Measurements from ENCODE around the gene KLHL11.

- TF ChIP-seq EZH2 (IDR thresholded peaks at IDR 0.05; ENCODE audit: low read length) = no peak
- TF ChIP-seq, protein P1, sequence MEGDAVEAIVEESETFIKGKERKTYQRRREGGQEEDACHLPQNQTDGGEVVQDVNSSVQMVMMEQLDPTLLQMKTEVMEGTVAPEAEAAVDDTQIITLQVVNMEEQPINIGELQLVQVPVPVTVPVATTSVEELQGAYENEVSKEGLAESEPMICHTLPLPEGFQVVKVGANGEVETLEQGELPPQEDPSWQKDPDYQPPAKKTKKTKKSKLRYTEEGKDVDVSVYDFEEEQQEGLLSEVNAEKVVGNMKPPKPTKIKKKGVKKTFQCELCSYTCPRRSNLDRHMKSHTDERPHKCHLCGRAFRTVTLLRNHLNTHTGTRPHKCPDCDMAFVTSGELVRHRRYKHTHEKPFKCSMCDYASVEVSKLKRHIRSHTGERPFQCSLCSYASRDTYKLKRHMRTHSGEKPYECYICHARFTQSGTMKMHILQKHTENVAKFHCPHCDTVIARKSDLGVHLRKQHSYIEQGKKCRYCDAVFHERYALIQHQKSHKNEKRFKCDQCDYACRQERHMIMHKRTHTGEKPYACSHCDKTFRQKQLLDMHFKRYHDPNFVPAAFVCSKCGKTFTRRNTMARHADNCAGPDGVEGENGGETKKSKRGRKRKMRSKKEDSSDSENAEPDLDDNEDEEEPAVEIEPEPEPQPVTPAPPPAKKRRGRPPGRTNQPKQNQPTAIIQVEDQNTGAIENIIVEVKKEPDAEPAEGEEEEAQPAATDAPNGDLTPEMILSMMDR (optimal IDR thresholded peaks at IDR 0.05 in 1 of 3, IDR thresholded peaks at IDR 0.05 in 1 of 3, conservative IDR thresholded peaks at IDR 0.05 in 1 of 3; ENCODE audit: extremely low read depth in 1 of 3, insufficient read depth in 2 of 3, low read length in 3 of 3) = no peak
Observed at GRCh38 chr17:41896726-41897125, 31.5 kb upstream of the KLHL11 start.

All from keratinocyte (primary cell).